Measurements from ENCODE around the gene ADD2. TPM values are rescaled to one million over a fixed set of nuclear protein-coding genes. Genes with fewer than 3 reads are reported as not detected.
"Not testable (repeated sequence)": the region's sequence is repeated elsewhere in the genome, so short reads cannot be mapped to it uniquely, and the experiment has no call there.

ADD2 gene
- polyA plus RNA-seq, 6 donors from 2014 or later: 1.9 to 12.5 (median 4.9) TPM

- Mint-ChIP-seq H3K4me3 (no peak overlapping the region), H3K27me3 (peaks cover 24 to 46% (median 41%) of the 10 kb centered on the region in 3 donors), H3K4me1 (peaks cover 0 to 4% (median 0%) of the 10 kb centered on the region in 3 donors), H3K9me3 (peaks cover 5 to 21% (median 13%) of the 10 kb centered on the region in 7 donors), H3K27ac (peak overlapping the region in 1 of 6 donors; percentile 54), H3K36me3 (peaks cover 8 to 16% of the 10 kb centered on the region in 2 donors)
- DNase-seq (no peak), ATAC-seq (ENCODE audit: low read depth in 2 of 2) (no peak)
These were observed 135.0 kb downstream of the ADD2 start for GRCh38 chr2:70632966-70633365.

GRCh38 chr2:70632388-70632787 lies 135.6 kb downstream of the ADD2 start:
- no peak for ATAC-seq (ENCODE audit: low read depth in 2 of 2)
- Mint-ChIP-seq H3K27me3 (peaks cover 24 to 46% (median 39%) of the 10 kb centered on the region in 3 donors), H3K4me3 (no peak overlapping the region), H3K36me3 (peaks cover 8 to 16% of the 10 kb centered on the region in 2 donors), H3K27ac (no peak overlapping the region), H3K9me3 (peaks cover 5 to 19% (median 13%) of the 10 kb centered on the region in 7 donors), H3K4me1 (peaks cover 0 to 4% (median 0%) of the 10 kb centered on the region in 3 donors)
- no peak for DNase-seq

- H3K27ac Mint-ChIP-seq: no peak overlapping the region
- ATAC-seq (ENCODE audit: low read depth in 2 of 2) (no peak), DNase-seq (no peak)
- H3K9me3 Mint-ChIP-seq: peaks cover 5 to 19% (median 10%) of the 10 kb centered on the region in 7 donors
- no peak overlapping the region for H3K4me3 Mint-ChIP-seq
- peaks cover 8 to 16% of the 10 kb centered on the region in 2 donors for H3K36me3 Mint-ChIP-seq
- H3K27me3 Mint-ChIP-seq: peaks cover 32 to 46% (median 39%) of the 10 kb centered on the region in 3 donors
- H3K4me1 Mint-ChIP-seq: peaks cover 0 to 5% (median 0%) of the 10 kb centered on the region in 3 donors
These were observed 137.2 kb downstream of the ADD2 start for GRCh38 chr2:70630761-70631160.

GRCh38 chr2:70627211-70627898 lies 140.6 kb downstream of the ADD2 start:
- DNase-seq (no peak), ATAC-seq (ENCODE audit: low read depth in 2 of 2) (no peak)

GRCh38 chr2:70626254-70626990 lies 141.6 kb downstream of the ADD2 start:
- no peak for DNase-seq
- H3K4me3 Mint-ChIP-seq: no peak overlapping the region
- no peaks in the 10 kb centered on the region for H3K36me3 Mint-ChIP-seq
- peaks cover 0 to 5% (median 0%) of the 10 kb centered on the region in 7 donors for H3K9me3 Mint-ChIP-seq
- no peak overlapping the region for H3K27ac Mint-ChIP-seq
- peaks cover 20 to 35% (median 34%) of the 10 kb centered on the region in 3 donors for H3K27me3 Mint-ChIP-seq
- no peak for ATAC-seq (ENCODE audit: low read depth in 2 of 2)
- H3K4me1 Mint-ChIP-seq: peaks cover 0 to 2% (median 0%) of the 10 kb centered on the region in 3 donors

More at GRCh38 chr2:70627211-70627898, 140.6 kb downstream of the ADD2 start:
- Mint-ChIP-seq H3K9me3 (peaks cover 0 to 6% (median under 1%) of the 10 kb centered on the region in 7 donors), H3K27ac (no peak overlapping the region), H3K4me3 (no peak overlapping the region), H3K4me1 (peaks cover 0 to 2% (median 0%) of the 10 kb centered on the region in 3 donors), H3K36me3 (peaks cover 0 to under 1% of the 10 kb centered on the region in 2 donors), H3K27me3 (peaks cover 27 to 34% (median 32%) of the 10 kb centered on the region in 3 donors)

GRCh38 chr2:70621536-70621935 lies 146.5 kb downstream of the ADD2 start:
- ATAC-seq (ENCODE audit: low read depth in 2 of 2); H3K4me3 Mint-ChIP-seq; H3K4me1 Mint-ChIP-seq; H3K9me3 Mint-ChIP-seq; H3K36me3 Mint-ChIP-seq; DNase-seq; H3K27ac Mint-ChIP-seq: not testable (repeated sequence)
- H3K27me3 Mint-ChIP-seq: peaks cover 12 to 41% (median 20%) of the 10 kb centered on the region in 3 donors

- Mint-ChIP-seq H3K9me3 (no peaks in the 10 kb centered on the region), H3K4me3 (no peak overlapping the region), H3K27me3 (peaks cover 15 to 47% (median 15%) of the 10 kb centered on the region in 3 donors), H3K36me3 (no peaks in the 10 kb centered on the region), H3K4me1 (no peaks in the 10 kb centered on the region), H3K27ac (no peak overlapping the region)
- ATAC-seq (ENCODE audit: low read depth in 2 of 2) (no peak), DNase-seq (no peak)
These were observed 148.0 kb downstream of the ADD2 start for GRCh38 chr2:70620020-70620419.

- no peak overlapping the region for H3K4me3 Mint-ChIP-seq
- H3K4me1 Mint-ChIP-seq: no peaks in the 10 kb centered on the region
- peaks cover 15 to 50% (median 21%) of the 10 kb centered on the region in 3 donors for H3K27me3 Mint-ChIP-seq
- no peaks in the 10 kb centered on the region for H3K36me3 Mint-ChIP-seq
- no peaks in the 10 kb centered on the region for H3K9me3 Mint-ChIP-seq
- DNase-seq (no peak), ATAC-seq (ENCODE audit: low read depth in 2 of 2) (no peak)
- H3K27ac Mint-ChIP-seq: peak overlapping the region in 2 of 6 donors; percentile 5 to 11
These were observed 148.8 kb downstream of the ADD2 start for GRCh38 chr2:70619167-70619566.

GRCh38 chr2:70616168-70616694 lies 151.8 kb downstream of the ADD2 start:
- H3K27me3 Mint-ChIP-seq: peaks cover 10 to 49% (median 30%) of the 10 kb centered on the region in 3 donors
- no peak overlapping the region for H3K27ac Mint-ChIP-seq
- H3K4me3 Mint-ChIP-seq: no peak overlapping the region
- DNase-seq (no peak), ATAC-seq (ENCODE audit: low read depth in 2 of 2) (no peak)
- H3K4me1 Mint-ChIP-seq: no peaks in the 10 kb centered on the region
- H3K36me3 Mint-ChIP-seq: no peaks in the 10 kb centered on the region
- no peaks in the 10 kb centered on the region for H3K9me3 Mint-ChIP-seq

- Mint-ChIP-seq H3K27ac (no peak overlapping the region), H3K27me3 (peaks cover 18 to 49% (median 36%) of the 10 kb centered on the region in 3 donors), H3K9me3 (no peaks in the 10 kb centered on the region), H3K4me1 (no peaks in the 10 kb centered on the region), H3K4me3 (peak overlapping the region in 1 of 8 donors; percentile 34), H3K36me3 (no peaks in the 10 kb centered on the region)
- ATAC-seq (ENCODE audit: low read depth in 2 of 2): no peak
- DNase-seq: no peak
These were observed 152.8 kb downstream of the ADD2 start for GRCh38 chr2:70615222-70615621.

- DNase-seq (no peak), ATAC-seq (ENCODE audit: low read depth in 2 of 2) (no peak)
- no peaks in the 10 kb centered on the region for H3K9me3 Mint-ChIP-seq
- peaks cover 19 to 46% (median 39%) of the 10 kb centered on the region in 3 donors for H3K27me3 Mint-ChIP-seq
- H3K4me3 Mint-ChIP-seq: no peak overlapping the region
- no peak overlapping the region for H3K27ac Mint-ChIP-seq
- no peaks in the 10 kb centered on the region for H3K4me1 Mint-ChIP-seq
- H3K36me3 Mint-ChIP-seq: no peaks in the 10 kb centered on the region
These were observed 154.5 kb downstream of the ADD2 start for GRCh38 chr2:70613521-70613920.

GRCh38 chr2:70612574-70612973 lies 155.4 kb downstream of the ADD2 start:
- Mint-ChIP-seq H3K9me3 (no peaks in the 10 kb centered on the region), H3K27me3 (peaks cover 22 to 44% (median 39%) of the 10 kb centered on the region in 3 donors), H3K4me3 (no peak overlapping the region), H3K27ac (no peak overlapping the region), H3K36me3 (no peaks in the 10 kb centered on the region), H3K4me1 (no peaks in the 10 kb centered on the region)
- ATAC-seq (ENCODE audit: low read depth in 2 of 2): no peak
- no peak for DNase-seq

- Mint-ChIP-seq H3K4me3 (no peak overlapping the region), H3K4me1 (no peaks in the 10 kb centered on the region), H3K9me3 (no peaks in the 10 kb centered on the region), H3K36me3 (no peaks in the 10 kb centered on the region), H3K27ac (no peak overlapping the region), H3K27me3 (peaks cover 39 to 56% (median 50%) of the 10 kb centered on the region in 3 donors)
- DNase-seq: no peak
- ATAC-seq (ENCODE audit: low read depth in 2 of 2): no peak
These were observed 159.6 kb downstream of the ADD2 start for GRCh38 chr2:70608373-70608772.
